ENCODE measurements around the gene ACTG2.
A peak's percentile ranks its signal among the peaks of the same experiment; 100 is the strongest.

The ACTG2 gene

DNA sequence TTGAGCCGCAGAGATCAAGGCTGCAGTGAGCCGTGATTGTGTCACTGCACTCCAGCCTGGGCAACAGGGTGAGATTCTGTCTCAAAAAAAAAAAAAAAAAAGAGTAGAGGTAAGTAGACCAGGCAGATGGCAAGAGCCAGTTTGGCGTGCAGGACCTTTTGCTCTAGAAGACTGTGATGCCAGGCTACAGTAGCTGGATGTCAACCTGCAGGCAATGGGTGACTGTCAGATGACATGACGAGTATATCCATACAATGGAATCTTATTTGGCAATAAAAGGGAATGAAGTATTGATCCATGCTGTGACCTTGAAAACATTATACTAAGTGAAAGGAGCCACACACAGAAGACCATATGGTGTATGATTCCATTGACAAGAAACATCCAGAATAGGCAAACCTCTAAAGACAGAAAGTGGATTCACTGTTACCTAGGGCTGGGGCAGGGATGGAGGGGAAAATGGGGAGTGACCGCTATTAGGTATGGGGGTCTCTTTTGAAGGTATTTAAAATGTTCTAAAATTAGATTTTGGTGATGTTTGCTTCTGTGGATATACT is 22.7 kb downstream of the ACTG2 start:
- no peak for DNase-seq

DNA sequence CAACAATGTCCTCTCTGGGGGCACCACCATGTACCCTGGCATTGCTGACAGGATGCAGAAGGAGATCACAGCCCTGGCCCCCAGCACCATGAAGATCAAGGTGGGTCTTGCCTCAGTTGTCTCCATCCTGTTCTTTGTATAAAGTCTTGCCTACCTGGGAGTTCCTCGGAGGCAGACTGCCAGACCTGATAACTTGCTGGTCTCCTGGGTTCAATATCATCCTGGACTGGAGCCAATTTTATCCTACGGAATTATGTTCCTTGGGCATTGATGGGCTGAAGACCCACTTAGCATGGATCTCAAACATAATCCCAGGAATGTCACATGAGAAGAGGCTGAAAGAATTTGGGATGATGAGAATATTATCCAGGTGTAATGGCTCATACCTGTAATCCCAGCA is 23.9 kb downstream of the ACTG2 start:
- DNase-seq: no peak

DNA sequence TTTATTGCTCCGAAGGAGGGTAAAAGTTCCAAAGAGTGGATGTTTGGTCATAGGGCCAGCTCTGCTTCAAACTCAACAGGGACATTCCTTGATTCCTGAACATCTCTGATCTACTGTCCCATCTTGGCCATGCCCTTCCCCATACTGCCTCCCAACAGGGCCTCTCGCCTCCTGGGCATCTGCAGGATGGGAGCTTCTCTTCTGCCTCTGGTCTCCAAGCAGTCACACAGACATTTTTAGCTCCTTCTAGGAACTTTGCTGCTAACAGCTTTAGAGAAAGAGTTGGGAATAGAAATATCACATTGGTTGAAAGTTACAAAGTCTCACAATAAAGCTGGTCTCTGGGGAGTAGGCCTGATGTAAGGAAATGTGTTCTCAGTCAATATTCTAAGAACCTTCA is 24.5 kb downstream of the ACTG2 start:
- no peak for DNase-seq

DNA sequence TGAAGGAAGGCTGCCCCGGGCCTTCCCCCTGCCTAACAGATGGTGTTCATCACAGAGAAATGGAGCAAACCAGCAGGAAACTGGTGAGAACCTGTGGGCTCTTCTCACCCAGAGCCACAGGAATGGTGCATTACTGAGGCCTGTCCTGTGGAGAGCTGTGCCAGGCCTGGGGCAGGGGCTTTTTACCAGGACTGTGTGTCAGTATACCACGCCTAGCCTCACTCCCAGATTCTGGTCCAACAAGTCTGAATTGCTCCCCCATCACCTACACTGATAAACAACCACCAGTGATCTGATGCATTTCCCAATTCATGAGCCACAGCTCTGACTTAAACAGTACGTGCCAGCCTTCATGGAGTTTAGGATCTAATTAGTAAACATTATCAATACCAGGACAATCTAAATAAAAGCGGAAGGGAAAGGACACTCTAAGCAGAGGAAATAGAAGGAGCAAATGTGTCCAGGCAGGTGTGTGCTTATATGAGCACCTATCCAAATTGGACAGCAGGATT is 24.9 kb downstream of the ACTG2 start:
- DNase-seq: no peak

GRCh38 chr2:73918856-73919255 is 26.0 kb downstream of the ACTG2 start:
- DNase-seq: no peak

DNA sequence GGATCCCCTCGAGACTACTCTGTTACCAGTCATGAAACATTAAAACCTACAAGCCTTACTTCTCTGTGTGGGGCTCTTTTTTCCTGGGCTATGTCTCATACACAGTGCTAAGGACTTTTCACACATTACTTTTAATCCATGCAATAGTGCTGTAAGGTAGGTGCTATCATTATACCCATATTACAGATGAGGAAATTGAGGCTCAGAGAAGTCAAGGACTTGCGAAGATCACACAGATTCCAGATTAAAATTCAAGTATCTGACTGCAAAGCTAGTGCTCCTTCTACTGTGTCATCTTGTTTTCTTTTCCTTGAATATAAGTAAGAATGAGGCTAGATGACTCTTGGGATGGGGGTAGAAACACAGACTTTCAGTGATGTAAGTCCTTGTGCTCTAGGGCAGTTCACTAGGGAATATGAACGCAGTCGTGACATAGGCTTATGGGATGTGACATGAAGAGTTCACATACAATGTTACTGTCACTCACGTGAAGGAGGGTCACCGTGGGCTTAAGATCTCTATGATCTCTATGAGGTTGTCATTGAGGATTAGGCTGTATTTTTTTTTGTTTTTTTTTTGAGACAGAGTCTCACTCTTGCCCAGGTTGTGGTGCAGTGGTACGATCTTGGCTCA is 26.9 kb downstream of the ACTG2 start:
- no peak for DNase-seq

DNA sequence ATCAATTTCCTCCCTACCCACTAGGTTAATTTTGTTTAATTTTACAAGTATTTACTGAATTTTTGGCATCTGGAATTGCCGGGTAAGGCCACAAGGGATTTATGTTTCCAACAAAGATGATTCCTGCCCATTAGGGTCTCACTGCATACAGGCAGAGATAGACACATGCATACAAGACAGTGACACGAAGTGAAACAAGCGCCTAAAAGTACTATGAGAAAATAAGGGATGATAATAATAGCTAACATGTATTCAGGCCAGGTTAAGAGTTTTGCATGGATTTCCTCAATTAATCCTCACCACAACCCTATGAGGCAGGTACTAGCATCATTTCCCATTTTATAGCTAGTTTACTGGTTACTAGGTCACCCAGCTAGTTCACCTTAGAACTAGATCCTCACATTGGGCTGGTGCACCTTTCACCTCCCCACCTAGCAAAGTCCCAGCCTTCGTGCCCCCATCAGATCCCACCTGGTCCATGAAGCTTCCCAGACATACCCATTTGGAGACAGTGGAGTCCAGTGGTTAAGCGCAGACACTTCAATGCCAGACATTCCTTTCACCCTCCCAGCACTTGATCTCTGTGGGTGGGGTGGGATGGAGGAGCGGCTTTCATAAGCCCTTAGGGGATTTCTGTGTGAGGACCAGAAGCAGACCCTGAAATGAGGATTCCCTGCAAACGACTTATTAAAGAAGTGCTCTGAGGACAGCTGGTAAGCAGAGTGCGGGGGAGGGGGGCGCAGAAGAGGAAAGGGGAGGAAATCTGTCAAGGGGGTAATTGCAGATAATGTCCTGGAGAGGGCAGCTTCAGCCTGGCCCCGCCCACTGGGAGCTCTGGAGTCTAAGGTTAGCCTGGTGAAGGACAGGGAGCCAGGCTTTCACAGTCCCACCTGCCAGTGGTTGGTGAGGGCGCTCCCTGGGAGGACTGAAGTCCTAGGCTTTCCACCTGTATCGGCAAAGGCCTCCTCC is 28.1 kb downstream of the ACTG2 start:
- DNase-seq: peak; percentile 25 to 39

- no peak for DNase-seq
Measured at GRCh38 chr2:73921581-73921980, 28.8 kb downstream of the ACTG2 start.

GRCh38 chr2:73922681-73923080 is 29.9 kb downstream of the ACTG2 start:
- no peak for DNase-seq

GRCh38 chr2:73925033-73925704 is 32.4 kb downstream of the ACTG2 start:
- no peak for DNase-seq

- no peak for DNase-seq
Measured at GRCh38 chr2:73925853-73926492, 33.2 kb downstream of the ACTG2 start.

GRCh38 chr2:73926493-73927327 is 33.9 kb downstream of the ACTG2 start, which contains the start of gene DGUOK:
Gene DGUOK, plus strand, starts transcription at chr2:73926880. Its CDS starts 31 bp downstream, at chr2:73926911.
- peak; percentile 86 to 98 for DNase-seq

- no peak for DNase-seq
Measured at GRCh38 chr2:73927344-73927743, 34.5 kb downstream of the ACTG2 start.

- no peak for DNase-seq
Measured at GRCh38 chr2:73928963-73929347, 36.1 kb downstream of the ACTG2 start.

DNA sequence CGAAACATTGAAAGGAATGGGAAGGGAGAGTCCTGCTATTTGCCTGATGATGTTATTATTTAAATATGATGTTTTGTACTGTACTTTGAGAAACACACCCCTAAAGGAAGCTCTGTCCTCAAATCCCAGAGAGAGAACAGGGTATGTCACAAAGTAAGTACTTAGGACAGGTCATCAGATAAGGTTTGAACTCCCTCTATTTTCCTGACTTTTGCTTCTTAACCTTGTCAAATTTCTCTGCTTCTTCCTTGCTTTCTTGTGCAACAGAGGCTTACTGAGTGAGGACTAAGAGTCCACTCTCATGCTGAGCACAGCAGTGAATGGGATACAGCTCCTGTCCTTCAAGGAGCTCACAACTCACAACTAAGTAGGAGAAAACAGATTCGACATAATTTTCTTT is 37.6 kb downstream of the ACTG2 start:
- no peak for DNase-seq

DNA sequence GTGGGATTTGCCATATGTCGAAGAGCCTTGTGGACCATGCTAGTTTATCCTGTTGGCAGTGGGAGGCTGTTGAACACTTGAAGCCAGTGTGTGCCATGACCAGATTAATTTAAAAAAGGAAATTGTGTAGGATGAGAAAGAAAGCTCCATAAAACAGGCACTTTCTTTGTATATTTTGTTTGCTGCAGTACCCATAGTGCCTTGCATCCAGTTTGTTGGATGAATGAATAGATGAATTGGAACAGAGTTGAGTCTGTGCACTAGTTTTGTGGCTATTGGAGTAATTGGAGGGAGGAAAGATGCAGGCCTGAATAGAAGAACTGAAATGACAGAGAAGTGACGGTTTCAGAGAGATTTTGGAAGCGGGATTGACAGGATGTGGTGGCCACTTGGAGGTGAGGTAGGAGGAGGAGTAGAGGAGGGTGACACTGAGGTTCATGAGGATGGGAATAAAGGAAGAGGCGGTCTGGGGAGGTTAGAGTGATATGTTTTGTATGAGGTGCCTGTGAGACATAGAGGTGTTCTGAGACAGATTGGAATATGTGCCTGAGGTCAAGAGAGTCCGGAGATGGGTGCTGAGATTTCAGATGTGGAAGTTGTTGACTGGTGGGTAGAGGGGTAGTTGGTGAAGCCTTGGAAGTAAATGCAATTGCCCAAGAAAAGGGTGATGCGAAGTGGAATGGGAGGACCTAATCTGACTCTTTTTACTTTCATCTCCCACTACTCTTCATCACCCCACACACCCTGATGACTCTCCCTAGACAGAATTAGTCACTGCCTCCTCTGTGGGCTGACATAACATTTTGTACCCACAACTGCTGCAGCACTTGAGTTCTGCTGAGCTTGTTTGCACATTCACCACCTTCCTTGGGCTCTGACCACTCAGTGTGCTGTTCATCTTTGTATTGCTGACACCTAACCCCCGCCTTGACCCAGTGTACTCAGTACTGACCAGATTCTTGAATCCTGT is 39.0 kb downstream of the ACTG2 start:
- DNase-seq: peak; percentile 24 to 72

DNA sequence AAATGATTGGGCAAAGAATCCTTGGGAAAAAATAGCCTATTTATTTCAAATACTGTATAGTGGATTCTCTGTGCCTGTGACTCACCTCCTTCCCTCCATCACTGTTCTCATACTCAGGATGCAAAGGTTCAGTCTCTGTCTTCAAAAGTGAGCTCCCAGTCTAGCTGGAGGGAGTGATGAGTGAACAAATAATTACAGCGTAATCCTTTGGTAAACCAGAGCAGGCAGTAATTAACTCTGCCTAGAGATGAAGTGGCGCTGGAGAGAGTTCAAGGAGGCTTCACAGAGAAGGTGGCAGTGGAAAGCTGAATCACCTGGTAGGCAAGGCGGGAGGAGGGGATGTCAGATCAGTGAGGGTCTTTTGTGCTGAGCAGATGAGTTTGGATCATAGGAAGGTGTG is 40.4 kb downstream of the ACTG2 start:
- DNase-seq: peak in 1 of 2 experiments; percentile 9

- no peak for DNase-seq
Measured at GRCh38 chr2:73935641-73936040, 42.8 kb downstream of the ACTG2 start.

DNA sequence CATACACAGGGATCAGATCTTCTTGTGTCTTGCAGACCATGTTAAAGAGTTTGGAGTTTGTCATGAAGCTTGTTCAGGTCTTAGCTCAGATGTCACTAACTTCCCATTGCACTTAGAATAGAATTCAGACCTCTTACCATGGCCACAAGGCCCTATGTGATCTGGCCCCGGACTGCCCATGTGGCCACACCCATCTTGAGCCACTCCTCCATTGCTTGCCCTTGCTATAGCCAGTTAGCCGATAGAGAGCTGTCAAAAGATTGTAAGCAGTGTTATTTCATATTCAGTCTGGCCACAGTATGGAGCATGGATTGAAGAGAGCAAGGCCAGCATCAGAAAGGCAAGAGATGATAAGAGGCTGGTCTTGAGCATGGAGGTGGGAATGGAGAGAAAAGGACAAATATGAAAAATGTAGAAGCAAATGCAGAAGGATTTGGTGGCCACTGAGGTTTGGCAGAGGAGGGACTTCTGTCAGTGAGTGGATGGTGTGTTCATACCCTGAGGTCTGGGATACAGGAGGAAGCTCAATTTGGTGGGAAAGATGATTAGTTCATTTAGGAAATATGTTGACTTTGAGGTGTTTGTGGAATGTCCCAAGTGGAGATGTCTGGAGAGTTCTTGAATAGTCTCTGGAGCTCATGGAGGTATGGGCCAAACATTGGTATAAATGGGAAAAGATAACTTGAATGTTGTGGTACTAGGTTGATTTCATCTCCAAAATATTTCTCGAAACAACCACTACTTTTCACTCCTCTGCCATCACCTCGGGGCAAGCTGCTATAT is 44.5 kb downstream of the ACTG2 start:
- no peak for DNase-seq
